NCI-H1436 treated with DMSO at 0.1 percent for 48 hours (cell line): ENCODE measurements around the gene SLC41A3.
"Not testable (repeated sequence)": the region's sequence is repeated elsewhere in the genome, so short reads cannot be mapped to it uniquely, and the experiment has no call there.

ENCODE experiments used
- DNase-seq: peaks from one replicate; lab custom pipeline; 2025; lab: John Stamatoyannopoulos, UW

The SLC41A3 gene

DNA sequence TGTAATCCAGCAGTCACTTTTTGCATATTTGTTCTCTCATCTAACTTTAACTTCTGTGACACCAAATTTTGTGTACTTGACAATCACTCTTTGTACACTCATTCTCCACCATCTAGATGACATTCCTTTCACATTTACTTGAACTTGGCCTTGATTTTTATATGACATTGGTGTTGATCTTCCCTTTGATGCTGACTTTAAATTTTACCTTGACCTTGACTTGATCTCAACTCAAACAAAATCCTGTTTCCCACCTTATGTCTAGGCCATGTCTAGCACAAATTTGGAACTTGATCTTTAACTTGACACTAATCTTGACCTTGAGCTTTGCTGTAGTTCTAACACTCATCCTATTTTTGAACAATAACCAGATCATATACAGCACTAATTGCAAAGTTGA lies 81.7 kb downstream of the SLC41A3 start:
- no peak for DNase-seq

DNA sequence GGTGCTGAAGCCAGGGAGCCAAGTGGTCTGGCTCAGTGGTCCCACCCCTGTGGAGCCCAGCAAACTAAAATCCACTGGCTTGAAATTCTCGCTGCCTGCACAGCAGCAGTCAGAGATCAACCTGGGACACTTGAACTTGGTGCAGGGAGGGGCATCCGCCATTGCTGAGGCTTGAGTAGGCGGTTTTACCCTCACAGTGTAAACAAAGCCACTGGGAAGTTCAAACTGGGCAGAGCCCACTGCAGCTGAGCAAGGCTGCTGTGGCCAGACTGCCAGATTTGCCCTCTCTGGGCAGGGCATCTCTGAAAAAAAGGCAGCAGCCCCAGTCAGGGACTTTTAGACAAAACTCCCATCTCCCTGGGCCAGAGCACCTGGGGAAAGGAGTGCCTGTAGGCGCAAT lies 87.2 kb downstream of the SLC41A3 start:
- DNase-seq, result not testable (repeated sequence)

DNA sequence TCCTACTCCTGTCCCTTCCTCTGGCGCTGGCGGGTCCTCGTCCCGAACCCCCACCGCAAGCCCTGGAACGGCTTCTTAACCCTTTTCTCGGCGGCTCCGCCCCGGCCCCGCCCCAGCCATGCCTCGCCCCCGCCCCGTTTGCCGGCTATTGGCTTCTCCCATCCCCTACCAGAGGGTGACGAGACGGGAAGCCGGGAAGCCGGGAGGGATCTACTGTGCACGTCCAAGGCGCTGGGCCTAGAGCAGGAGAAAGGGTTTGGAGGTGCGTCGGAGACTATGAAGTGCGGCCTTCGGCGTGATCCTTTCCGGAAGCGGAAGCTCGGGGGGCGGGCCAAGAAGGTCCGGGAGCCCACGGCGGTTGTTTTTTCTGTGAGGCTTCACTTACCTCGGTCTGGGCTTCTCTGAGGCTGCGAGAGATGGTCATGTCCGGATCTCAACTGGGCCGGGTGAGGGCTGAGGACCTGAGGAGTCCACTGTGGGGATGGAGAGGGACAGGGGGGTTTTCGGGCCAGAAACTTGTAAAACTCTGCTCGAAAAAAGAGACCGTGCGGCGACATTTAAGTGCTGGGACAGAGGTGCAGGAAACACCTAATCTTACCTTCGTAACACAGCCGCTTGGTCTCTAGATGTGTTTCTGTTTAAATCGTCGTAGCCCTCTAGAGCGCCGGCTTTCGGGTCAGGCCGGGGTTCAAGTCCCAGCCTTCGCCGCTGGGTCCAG lies 93.5 kb downstream of the SLC41A3 start:
- peak; percentile 71 for DNase-seq

DNA sequence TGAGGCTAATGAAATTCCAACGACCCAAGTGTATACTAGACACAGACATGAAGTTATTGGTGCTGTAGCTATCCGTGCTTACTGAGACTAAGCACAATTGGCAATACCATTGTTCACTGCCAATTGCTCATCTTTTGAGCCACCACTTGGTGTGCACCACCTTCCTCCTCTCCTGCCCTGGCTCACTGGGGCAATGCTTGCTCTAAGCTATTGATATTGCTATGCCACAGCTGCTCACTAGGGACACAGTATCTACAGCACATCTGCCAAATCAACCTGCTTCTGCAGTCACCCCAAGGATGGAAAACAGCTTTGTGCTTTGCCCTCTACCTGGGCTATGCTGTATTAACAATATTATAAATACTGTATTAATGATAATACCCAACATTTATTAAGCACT lies 99.0 kb downstream of the SLC41A3 start:
- DNase-seq, result not testable (repeated sequence)

DNA sequence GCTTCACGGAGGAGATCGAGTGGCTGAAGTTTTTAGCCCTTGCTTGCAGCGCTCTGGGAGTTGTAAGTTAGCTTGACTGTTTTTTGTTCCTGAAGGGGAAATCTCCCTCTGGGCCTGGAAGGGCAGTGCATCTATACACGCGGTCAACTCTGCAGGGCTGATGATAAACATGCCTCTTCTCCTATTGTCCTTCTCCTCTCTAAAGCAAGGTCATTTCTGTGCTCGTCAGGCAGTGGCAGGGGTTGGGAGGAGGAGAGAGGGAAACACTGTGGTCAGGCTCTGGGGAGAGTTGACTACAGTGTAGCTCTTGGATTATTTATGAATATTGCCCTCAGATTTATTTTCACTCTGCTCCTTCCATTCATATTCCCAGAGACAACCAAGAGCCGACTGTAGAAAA lies 106.8 kb downstream of the SLC41A3 start:
- DNase-seq, result not testable (repeated sequence)

DNA sequence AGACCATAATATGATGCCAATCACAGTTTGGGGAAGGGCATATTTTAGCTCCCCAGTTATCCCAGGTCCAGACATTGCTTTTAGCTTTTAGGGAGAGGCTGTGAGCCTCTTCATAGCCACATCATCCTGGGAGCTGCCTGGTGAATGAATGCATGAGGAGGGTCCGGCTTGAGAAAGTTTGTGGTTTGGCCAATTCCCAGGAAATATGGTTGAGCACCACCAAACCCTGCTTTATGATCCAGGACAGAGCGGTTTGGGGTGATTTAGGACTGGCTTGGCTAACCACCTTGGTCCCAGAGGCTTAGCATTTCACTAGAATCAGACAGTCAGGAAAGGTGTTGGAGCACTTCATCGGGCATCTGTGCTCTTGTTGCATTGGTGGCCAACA lies 107.9 kb downstream of the SLC41A3 start:
- DNase-seq, result not testable (repeated sequence)

DNA sequence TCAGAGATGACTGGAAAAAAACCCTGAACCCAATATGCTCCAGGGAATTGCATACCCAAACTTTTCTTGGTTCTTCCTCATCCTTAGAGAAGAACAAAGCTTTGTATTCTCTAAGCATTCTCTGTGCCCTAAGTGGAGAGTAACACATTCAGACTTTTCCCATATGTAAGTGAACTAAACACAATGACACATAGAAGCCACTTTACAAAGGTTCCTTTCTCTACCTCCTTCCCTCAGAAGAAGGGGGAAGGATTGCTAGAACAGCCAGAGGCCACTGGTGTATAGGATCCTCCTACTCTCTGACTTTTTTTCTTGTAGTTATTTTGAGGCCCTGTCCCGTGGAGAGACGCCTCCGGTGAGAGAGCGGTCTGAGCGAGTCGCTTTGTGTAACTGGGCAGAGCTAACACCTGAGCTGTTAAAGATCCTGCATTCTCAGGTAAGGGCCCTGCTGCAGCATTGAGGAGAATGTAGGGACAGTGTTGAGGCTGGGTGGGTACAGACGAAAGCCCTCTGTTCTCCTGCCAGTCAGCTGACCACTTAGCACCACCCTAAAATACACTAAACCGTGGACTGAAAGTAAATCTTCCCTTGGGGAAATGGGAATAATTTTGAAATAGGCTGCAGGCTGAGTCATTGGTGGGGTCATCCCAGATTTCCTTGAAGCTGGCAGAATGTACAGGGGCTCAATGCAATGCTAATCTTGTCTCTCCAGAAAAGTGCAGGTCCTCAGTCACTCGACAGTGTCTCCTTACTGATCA lies 108.5 kb downstream of the SLC41A3 start:
- not testable (repeated sequence) for DNase-seq

DNA sequence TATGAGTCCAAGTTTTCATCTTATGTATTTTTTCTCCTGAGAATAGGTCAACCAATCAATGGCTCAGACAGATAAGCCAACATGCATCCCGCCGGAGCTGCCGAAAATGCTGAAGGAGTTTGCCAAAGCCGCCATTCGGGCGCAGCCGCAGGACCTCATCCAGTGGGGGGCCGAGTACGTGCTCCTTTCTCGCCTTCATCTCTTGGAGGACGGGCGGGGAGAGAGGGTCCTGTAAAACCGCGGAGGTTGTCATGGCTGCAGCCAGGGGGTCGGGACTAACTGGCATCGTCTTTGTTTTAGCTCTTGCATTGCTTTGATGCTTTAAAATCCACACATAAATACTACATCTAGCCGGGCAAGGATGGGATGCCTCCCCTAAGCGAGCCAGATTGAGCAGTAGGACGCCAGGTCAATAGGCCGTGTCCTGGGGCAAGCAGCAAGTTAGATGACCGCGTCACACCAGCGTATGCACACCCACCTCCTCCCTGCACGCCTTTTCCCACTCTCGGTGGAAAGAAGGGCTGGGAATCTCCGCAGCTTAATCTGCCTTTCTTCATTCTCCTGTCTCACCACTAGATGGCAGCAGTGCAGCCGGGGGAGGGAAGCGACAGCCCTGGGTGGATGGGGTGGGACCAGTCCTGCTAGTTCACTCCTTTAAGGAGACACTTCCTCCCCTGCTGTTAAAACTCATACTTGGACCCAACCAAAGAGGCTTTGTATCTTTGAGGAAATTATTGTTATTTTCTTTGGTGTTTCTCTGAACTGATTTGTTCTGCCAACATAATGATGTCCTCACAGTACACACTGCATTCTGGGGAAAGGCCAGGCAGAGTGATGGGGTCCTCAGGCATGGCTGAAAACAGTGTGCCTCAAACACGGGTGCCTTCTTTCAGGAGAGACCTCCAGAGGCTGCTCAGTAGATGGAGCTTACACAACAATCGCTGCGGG lies 111.7 kb downstream of the SLC41A3 start:
- not testable (repeated sequence) for DNase-seq

DNA sequence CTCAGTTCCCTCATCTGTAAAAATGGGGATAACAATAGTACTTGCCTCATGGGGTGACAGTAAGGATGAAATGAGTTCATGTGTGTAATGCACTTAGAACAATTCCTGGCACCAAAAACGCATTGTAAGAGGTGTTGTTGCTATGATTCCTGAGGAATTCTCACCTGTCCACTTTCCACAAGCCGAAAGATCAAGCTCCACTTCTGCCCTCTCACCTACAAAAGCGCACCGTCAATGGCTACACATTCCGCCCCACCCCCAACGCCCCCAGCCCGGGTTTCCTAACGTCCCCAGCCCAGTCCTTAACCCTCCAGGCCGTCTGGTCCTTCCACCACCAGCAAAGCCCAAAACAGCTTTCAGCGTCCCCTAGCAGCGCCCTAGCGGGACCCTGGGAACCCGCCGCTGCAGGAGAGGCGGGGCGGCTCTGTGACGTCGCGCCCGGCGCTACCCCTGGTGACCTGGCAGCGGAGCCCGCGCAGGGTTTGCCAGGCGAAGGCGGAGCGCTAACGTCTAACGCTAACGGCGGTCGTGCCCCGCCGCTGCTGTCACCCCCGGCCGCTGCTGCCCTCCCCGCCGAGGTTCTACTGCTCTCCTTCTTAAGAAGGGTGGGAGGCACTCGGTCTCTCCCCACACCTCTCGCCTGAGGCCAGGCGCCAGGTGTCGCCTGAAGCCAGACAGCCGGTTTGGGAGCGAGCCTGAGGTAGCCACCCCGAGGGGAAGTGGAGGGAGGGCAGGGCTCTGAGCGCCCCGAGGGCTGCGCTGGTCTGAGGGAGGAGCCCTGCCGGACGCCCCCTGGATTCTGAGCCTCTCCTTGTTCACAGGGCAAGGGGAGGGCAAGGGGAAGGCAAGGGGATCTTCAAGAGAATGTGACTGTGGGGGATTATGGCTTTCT lies 115.0 kb downstream of the SLC41A3 start, which contains the start of gene ROPN1B:
Gene ROPN1B (plus strand): TSS at position 478 of the 892 bp plus-strand sequence. CDS start 2,877 bp downstream, outside the sequence.
- not testable (repeated sequence) for DNase-seq

DNA sequence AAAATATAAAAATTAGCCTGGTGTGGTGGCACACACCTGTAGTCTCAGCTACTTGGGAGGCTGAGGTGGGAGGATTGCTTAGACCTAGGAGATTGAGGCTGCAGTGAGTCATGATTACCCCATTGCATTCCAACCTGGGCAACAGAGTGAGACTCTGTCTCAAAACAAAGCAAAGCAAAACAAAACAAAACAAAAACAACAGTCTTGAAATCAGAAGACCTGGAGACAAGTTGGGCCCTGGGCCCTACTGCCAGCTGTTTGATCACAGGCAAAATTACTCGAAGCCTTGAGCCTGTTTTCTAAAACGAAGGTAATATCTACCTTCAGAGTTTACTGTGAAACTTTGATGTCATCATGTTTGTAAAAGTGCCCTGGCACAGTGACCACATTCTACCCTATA lies 115.8 kb downstream of the SLC41A3 start:
- not testable (repeated sequence) for DNase-seq

DNA sequence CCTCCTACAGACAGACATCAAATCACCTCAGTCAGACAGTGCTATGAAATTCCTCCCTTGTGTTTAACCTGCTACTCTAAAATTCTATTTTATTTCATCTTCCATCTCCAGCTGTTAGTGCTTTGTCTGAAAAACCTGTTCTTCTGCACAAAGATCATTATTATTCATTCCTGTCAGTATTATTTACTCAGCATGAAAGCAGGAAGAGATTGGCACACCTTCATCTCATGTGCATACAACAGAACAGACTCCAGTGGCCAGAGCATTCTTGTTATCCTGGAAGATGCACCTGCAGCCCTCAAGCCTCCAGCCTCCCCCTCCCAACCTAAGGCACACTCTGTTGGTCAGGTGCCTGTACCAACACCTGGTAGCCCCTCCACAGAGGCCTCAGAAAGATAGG lies 116.8 kb downstream of the SLC41A3 start:
- DNase-seq, result no peak

DNA sequence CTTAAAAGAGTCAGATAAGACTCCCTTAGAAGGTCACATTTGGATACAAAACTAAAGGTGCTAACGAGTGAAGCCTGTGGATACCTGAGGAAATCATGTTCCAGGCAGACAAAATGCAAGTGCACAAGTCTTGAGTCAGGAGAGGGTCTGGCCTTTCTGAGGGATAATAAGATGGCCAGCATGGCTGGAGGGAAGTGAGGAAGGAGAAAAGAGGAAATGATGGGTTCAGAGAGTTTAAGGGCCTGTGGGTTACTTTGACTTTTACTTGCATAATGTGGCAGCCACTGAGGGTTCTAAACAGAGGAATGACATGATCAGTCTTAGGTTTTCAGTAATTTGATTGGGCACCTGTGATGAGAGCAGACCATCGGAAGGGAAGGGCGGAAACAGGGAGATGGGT lies 118.4 kb downstream of the SLC41A3 start:
- DNase-seq, result no peak

DNA sequence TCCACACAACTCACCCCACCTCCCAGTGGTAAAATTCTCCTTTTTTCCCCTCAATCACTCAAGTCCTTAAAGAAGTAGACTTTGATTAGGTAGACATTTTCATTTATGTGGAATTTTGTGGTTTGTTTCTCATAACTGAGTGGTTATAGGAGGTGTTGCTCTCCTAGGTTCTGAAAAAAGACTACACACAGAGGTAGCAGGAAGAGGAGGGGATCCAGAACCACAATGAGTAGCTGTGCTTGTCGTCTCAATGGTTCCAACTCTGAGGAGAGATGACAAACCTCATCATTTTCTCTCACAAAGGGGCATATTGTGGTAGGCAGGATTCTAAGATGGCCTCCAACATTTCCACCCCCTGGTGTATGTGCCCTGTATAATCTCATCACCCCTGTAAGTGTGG lies 120.1 kb downstream of the SLC41A3 start:
- DNase-seq, result not testable (repeated sequence)

DNA sequence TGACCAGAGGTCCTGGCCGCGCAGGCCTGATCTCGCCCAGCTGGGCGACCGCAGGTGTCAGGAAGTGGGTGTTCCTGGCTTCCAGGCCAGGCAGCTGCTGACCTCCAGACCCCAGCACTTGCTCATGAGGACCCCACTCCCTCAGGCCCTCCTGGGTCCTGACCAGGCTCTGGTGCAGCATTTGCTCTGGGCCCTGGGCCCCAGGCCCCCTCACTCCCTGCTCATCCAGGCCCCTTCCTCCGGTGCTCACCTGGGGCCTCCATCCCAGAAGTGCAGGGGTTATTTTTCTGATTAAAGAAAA lies 122.7 kb downstream of the SLC41A3 start:
- DNase-seq, result no peak

DNA sequence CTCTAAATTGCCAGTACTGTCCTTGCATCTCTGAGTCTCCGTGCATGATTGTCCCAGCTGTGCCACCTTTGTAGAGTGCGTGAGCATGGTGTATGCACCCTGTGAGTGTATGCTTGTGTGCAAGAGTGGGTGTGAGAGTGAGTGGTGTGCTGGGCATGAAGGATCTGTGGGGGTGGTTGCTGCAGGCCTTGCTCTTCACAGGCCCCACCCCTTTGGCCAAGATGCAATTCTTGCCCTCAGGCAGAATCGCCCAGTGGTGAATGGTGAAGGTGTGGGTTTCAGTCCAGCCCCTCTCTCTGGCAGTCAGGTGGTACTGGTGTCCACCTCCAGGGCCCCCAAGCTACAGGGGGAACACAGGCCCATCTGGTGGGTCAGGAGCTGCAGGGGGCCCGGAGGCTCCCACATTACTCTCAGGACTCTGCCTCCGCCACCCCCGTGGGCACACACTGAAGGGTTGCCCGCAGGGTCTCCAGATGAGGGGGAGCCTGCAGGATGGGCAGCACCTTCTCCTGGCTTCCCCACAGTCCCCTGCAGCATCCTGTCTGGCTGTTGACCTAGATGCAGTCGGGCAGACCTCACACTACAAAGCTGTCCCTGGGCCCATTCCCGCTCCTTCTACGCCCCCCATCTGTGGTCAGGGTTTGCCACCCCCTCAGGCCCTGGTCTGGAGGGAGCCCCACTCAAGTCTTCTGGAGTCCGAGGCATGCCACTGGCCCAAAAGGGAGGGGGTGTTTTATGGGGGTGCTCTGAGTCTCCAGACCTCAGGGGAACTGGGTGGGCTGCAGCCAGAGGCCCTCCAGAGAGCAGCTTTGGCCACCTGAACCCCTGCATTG lies 123.3 kb downstream of the SLC41A3 start:
- no peak for DNase-seq

DNA sequence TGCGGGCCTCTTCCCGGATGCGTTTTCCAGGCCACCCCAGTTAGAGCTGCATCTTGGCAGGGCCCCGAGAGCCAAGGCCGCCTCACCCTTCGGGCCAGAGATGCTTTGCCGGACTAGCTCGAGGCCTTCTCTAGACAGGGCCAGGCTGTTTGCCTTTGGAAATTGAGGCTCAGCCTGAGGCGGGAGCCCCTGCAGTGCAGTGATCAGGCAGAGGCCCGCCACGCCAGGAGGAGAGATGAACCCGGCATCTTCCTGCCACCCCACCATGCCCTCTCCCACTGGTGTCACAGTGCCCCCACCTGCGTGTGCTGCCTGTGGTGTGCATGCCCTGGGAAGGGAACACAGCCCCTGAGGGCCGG lies 123.9 kb downstream of the SLC41A3 start:
- DNase-seq, result no peak

DNA sequence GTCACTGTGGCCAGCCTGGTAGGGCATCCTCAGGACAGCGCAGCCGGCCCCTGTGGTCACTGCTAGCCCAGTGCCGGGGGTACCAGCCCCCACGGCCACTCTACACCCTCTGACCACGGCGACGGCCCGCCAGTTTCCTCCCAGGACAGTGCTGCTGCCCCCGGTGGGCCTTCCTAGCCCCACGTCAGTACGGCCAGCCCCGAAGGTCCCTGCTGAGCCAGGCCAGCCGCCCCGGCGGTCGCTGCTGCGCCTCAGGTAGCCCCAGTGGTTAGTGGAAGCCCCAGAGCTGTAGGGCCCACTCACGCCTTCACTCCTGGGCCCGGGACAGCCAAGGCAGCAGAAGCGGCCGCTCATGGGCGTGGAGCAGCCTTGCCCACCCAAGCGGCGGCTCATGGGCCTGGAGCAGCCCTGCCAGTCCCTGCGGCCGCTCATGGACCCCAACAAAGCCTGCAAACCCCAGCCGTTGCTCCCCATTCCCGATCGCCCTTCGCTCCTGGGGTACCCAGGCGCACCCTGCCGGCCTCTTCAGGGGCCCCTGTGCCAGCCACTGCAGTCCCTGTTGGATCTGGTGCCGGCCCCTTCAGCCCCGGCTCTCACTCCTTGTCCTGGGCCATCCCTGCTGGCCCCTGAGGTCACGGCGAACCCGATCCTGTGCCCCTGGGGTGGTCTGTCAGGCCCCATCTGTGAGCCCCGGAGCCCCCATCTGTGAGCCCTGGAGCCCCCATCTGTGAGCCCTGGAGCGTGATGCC lies 124.4 kb downstream of the SLC41A3 start:
- DNase-seq, result no peak

DNA sequence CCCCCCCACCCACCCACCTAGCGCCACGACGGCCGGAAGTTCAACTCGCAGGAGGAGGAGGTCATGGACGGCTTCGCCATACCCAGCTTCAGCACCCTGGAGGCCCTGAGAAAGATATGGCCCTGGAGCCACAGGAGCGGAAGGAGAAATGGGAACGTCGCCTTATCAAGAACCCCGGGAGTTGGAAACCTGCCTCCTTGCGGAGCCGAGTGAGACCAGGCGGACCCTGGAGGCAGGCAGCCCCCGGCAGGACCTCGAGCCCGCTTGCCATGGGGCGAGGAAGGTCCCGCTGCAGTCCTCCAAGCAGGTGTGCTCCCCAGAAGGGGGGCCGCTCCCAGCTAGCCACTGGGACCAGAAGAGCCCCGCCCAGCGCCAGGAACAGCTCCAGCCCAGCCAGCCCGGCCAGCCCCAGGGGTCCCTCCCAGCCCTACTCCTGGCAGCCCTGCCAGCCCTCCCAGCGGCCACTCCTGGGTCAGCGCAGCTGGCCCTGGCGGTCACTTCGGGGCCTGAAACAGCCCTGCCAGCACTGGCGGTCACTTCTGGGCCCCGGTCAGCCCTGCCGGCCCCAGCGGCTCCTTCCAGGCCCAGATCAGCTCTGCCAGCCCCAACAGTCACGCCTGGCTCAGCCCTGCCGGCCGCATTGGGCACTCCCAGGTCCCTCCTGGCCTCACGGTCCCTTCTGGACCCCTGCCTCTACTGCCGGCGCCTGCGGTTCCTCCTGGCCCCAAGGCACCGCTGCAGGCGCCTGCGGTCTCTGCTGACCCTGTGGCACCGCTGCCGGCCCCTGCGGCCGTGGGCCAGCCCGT lies 125.2 kb downstream of the SLC41A3 start:
- DNase-seq, result no peak
